ENCODE results near the gene UST. TPM values are rescaled to one million over a fixed set of nuclear protein-coding genes. Genes with fewer than 3 reads are reported as not detected.

Gene UST
- total RNA-seq, 1 experiment from 2014 or later, result 6.1 TPM

GRCh38 chr6:148736774-148737412 lies 9.9 kb upstream of the UST start:
- no peaks in the 10 kb centered on the region for H3K9me3 ChIP-seq (ENCODE audit: control insufficient read depth in 1 of 2, insufficient read depth in 1 of 2, low read depth in 1 of 2, low read length in 2 of 2)
- no peak for ATAC-seq
- H3K27me3 ChIP-seq (ENCODE audit: insufficient read depth, low read length), result no peaks in the 10 kb centered on the region
- H4K20me1 ChIP-seq (ENCODE audit: insufficient read depth), result no peaks in the 10 kb centered on the region
- ChIA-PET POLR2A (no interaction called here), RAD21 (ENCODE audit: low non-redundant PET in 1 of 2, low total read pairs in 2 of 2, uncharacterized antibody in 2 of 2, unreplicated experiment in 2 of 2) (no interaction called here), CTCF (no interaction called here)
- intact Hi-C loops (cut with micrococcal nuclease), result no loop called here
- BruUV-seq (replicated peaks), result no TSS peak
- no peaks in the 10 kb centered on the region for H3K79me2 ChIP-seq (ENCODE audit: insufficient read depth, low read length)
- no peak overlapping the region for H3K4me2 ChIP-seq (ENCODE audit: low read length)
- TF ChIP-seq TCF7L2 (IDR thresholded peaks at IDR 0.05; ENCODE audit: borderline replicate concordance, extremely low read depth, insufficient read depth, insufficient read length) (no peak), SIN3A (IDR thresholded peaks at IDR 0.05; ENCODE audit: low read depth) (no peak), POLR2AphosphoS5 (IDR thresholded peaks at IDR 0.05; ENCODE audit: low read depth, low read length) (no peak), SRF (IDR thresholded peaks at IDR 0.05; ENCODE audit: low read depth) (no peak), FOSL1 (IDR thresholded peaks at IDR 0.05; ENCODE audit: low read depth) (0 out of 2 replicates have a peak, but pooled peaks have one; percentile 17), RAD21 (IDR thresholded peaks at IDR 0.05; ENCODE audit: low read depth) (no peak), ZNF274 (IDR thresholded peaks at IDR 0.05; ENCODE audit: low read depth, low read length) (no peak)
- TF ChIP-seq, protein P1, sequence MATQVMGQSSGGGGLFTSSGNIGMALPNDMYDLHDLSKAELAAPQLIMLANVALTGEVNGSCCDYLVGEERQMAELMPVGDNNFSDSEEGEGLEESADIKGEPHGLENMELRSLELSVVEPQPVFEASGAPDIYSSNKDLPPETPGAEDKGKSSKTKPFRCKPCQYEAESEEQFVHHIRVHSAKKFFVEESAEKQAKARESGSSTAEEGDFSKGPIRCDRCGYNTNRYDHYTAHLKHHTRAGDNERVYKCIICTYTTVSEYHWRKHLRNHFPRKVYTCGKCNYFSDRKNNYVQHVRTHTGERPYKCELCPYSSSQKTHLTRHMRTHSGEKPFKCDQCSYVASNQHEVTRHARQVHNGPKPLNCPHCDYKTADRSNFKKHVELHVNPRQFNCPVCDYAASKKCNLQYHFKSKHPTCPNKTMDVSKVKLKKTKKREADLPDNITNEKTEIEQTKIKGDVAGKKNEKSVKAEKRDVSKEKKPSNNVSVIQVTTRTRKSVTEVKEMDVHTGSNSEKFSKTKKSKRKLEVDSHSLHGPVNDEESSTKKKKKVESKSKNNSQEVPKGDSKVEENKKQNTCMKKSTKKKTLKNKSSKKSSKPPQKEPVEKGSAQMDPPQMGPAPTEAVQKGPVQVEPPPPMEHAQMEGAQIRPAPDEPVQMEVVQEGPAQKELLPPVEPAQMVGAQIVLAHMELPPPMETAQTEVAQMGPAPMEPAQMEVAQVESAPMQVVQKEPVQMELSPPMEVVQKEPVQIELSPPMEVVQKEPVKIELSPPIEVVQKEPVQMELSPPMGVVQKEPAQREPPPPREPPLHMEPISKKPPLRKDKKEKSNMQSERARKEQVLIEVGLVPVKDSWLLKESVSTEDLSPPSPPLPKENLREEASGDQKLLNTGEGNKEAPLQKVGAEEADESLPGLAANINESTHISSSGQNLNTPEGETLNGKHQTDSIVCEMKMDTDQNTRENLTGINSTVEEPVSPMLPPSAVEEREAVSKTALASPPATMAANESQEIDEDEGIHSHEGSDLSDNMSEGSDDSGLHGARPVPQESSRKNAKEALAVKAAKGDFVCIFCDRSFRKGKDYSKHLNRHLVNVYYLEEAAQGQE (IDR thresholded peaks at IDR 0.05; ENCODE audit: low read depth), result no peak
- no peaks in the 10 kb centered on the region for H3K9me2 ChIP-seq (ENCODE audit: insufficient read depth)
- DNase-seq (ENCODE audit: low read depth, low spot score), result no peak
- H3K9ac ChIP-seq (ENCODE audit: low read length), result no peak overlapping the region
- no peak overlapping the region for H2AFZ ChIP-seq (ENCODE audit: low read depth, low read length, poor library complexity, severe bottlenecking)
- H3K36me3 ChIP-seq (ENCODE audit: control insufficient read depth in 1 of 2, insufficient read depth in 2 of 2, low read length in 2 of 2), result no peaks in the 10 kb centered on the region
- H3K27ac ChIP-seq (ENCODE audit: low read depth, low read length), result no peak overlapping the region
- H3K4me1 ChIP-seq (ENCODE audit: control insufficient read depth in 1 of 2, insufficient read depth in 2 of 2, low read length in 2 of 2), result no peaks in the 10 kb centered on the region
- H3K4me3 ChIP-seq (replicated peaks in 1 of 2; ENCODE audit: low read depth in 1 of 2, low read length in 2 of 2), result no peak overlapping the region
